SK-N-SH (cell line): ENCODE data around the gene RRP8. TPM values are rescaled to one million over a fixed set of nuclear protein-coding genes. Genes with fewer than 3 reads are reported as not detected.

Source experiments
- CTCF ChIA-PET: fragments of 300-600, 350-600 bp; formaldehyde crosslinking; extraction: SDS; loops from one replicate; lab custom pipeline; 2021; lab: Yijun Ruan, JAX
- POLR2A ChIA-PET: fragments of 350-600 bp; sonication (Branson Sonifier 250); formaldehyde crosslinking; extraction: SDS; loops from one replicate; lab custom pipeline; 2020; ENCODE audit warnings: antibody characterized with exemption, inconsistent platforms; lab: Yijun Ruan, JAX
- DNase-seq: peaks from one replicate; pipeline ENCODE4 v3.0.0; 2012
- H2AFZ ChIP-seq: fragments of 200-600 bp; sonication (generic); 2 replicates; pipeline ENCODE4 v1.8.1; 2016; ENCODE audit warnings: antibody characterized with exemption, mild to moderate bottlenecking, low read depth
- H3F3A ChIP-seq: fragments of 200-600 bp; sonication (generic); replicated peaks from 2 replicates; pipeline ENCODE3; 2016; ENCODE audit warnings: antibody characterized with exemption, mild to moderate bottlenecking; ENCODE audit not compliant: insufficient read depth
- H3K27ac ChIP-seq, 2 experiments: fragments of 200-500 bp in 1 of 2; fragments of 200-600 bp in 1 of 2; sonication (Bioruptor generic) in 1 of 2; sonication (generic), shearing (Covaris generic) in 1 of 2; 2 replicates each; pipeline versions ENCODE4 v1.5.1 to v1.6.1; 2014 to 2016; ENCODE audit warnings: low read depth in 2 of 2, inconsistent platforms in 1 of 2, low read length in 1 of 2, mild to moderate bottlenecking in 1 of 2, mixed read lengths in 1 of 2
- H3K27me3 ChIP-seq: fragments of 200-600 bp; sonication (generic), shearing (Covaris generic); 2 replicates; pipeline ENCODE4 v1.6.1; 2016; ENCODE audit warnings: mixed run types; ENCODE audit not compliant: insufficient read depth
- H3K36me3 ChIP-seq, 2 experiments: fragments of 200-500 bp in 1 of 2; fragments of 200-600 bp in 1 of 2; sonication (Bioruptor generic) in 1 of 2; sonication (generic) in 1 of 2; replicated peaks in 1 of 2; 2 replicates each; pipeline versions ENCODE3 to v1.5.1; 2014 to 2016; ENCODE audit warnings: low read length in 1 of 2, mild to moderate bottlenecking in 1 of 2; ENCODE audit not compliant: insufficient read depth in 2 of 2, control insufficient read depth in 1 of 2
- H3K4me1 ChIP-seq, 2 experiments: fragments of 200-500 bp in 1 of 2; fragments of 200-600 bp in 1 of 2; sonication (Bioruptor generic) in 1 of 2; sonication (generic), shearing (Covaris generic) in 1 of 2; 2 replicates each; pipeline versions ENCODE4 v1.5.1 to v1.6.1; 2014 to 2016; ENCODE audit warnings: low read depth in 1 of 2, low read length in 1 of 2, mixed run types in 1 of 2; ENCODE audit not compliant: insufficient read depth in 2 of 2, control insufficient read depth in 1 of 2
- H3K4me2 ChIP-seq: fragments of 200-600 bp; sonication (generic), shearing (Covaris generic); 2 replicates; pipeline ENCODE4 v1.6.1; 2017; ENCODE audit warnings: mixed run types
- H3K4me3 ChIP-seq, 2 experiments: fragments of 200-500 bp in 1 of 2; fragments of 200-600 bp in 1 of 2; sonication (Bioruptor generic) in 1 of 2; sonication (generic), shearing (Covaris generic) in 1 of 2; 2 replicates each; pipeline versions ENCODE4 v1.5.1 to v1.8.1; 2014 to 2016; ENCODE audit warnings: low read depth in 2 of 2, inconsistent platforms in 1 of 2, low read length in 1 of 2, mild to moderate bottlenecking in 1 of 2, mixed read lengths in 1 of 2, moderate library complexity in 1 of 2
- H3K79me2 ChIP-seq: fragments of 200-600 bp; sonication (generic); 2 replicates; pipeline ENCODE4 v1.8.1; 2017; ENCODE audit warnings: mild to moderate bottlenecking; ENCODE audit not compliant: insufficient read depth
- H3K9ac ChIP-seq: fragments of 200-600 bp; sonication (generic); 2 replicates; pipeline ENCODE4 v1.6.1; 2017; ENCODE audit warnings: mixed run types
- H3K9me2 ChIP-seq: fragments of 200-600 bp; sonication (generic); 2 replicates; pipeline ENCODE4 v1.6.1; 2017; ENCODE audit warnings: mixed run types
- H3K9me3 ChIP-seq: fragments of 200-600 bp; sonication (generic); 2 replicates; pipeline ENCODE4 v1.6.1; 2017; ENCODE audit warnings: mixed run types, mild to moderate bottlenecking, moderate library complexity
- H4K20me1 ChIP-seq: fragments of 200-600 bp; sonication (generic); 2 replicates; pipeline ENCODE4 v1.6.1; 2017; ENCODE audit warnings: mild to moderate bottlenecking, mixed run types; ENCODE audit not compliant: insufficient read depth
- CHD2 ChIP-seq: fragments of 150-350 bp; IDR thresholded peaks from 2 replicates; pipeline ENCODE4 v1.6.1; 2018; ENCODE audit warnings: low read length; ENCODE audit not compliant: partially characterized antibody
- EZH2phosphoT487 ChIP-seq: fragments of 200-600 bp; sonication (generic); IDR thresholded peaks from 2 replicates; pipeline ENCODE4 v1.6.1; 2017; ENCODE audit warnings: low read depth, mixed run types, mild to moderate bottlenecking, antibody characterized with exemption, moderate library complexity, borderline replicate concordance
- FOSL2 ChIP-seq: IDR thresholded peaks from 2 replicates; pipeline ENCODE4 v1.4.0; 2012; ENCODE audit warnings: low read depth, mild to moderate bottlenecking, moderate library complexity, borderline replicate concordance
- FOXM1 ChIP-seq: IDR thresholded peaks from 2 replicates; pipeline ENCODE4 v1.4.0; 2012; ENCODE audit warnings: low read depth, mild to moderate bottlenecking
- JUND ChIP-seq: IDR thresholded peaks from 2 replicates; pipeline ENCODE4 v1.4.0; 2012
- MXI1 ChIP-seq: IDR thresholded peaks from 2 replicates; pipeline ENCODE4 v1.6.1; 2012; ENCODE audit warnings: mild to moderate bottlenecking, low read depth, low read length, improper control_type of control experiment
- POLR2AphosphoS5 ChIP-seq: IDR thresholded peaks from 2 replicates; pipeline ENCODE4 v1.6.1; 2012; ENCODE audit warnings: low read depth, low read length
- RAD21 ChIP-seq: IDR thresholded peaks from 2 replicates; pipeline ENCODE4 v1.6.1; 2012; ENCODE audit warnings: mild to moderate bottlenecking, low read length
- RXRA ChIP-seq: IDR thresholded peaks from 2 replicates; pipeline ENCODE4 v1.4.0; 2012; ENCODE audit warnings: low read depth, mild to moderate bottlenecking, borderline replicate concordance
- SIN3A ChIP-seq: IDR thresholded peaks from 2 replicates; pipeline ENCODE4 v1.6.1; 2012; ENCODE audit warnings: low read depth, mild to moderate bottlenecking, low read length, moderate library complexity, borderline replicate concordance
- SMC3 ChIP-seq: IDR thresholded peaks from 2 replicates; pipeline ENCODE4 v1.6.1; 2012; ENCODE audit warnings: low read depth, low read length, improper control_type of control experiment
- TAF1 ChIP-seq: IDR thresholded peaks from 2 replicates; pipeline ENCODE4 v1.6.1; 2012; ENCODE audit warnings: low read depth, mild to moderate bottlenecking, low read length, moderate library complexity, borderline replicate concordance
- TCF12 ChIP-seq: IDR thresholded peaks from 2 replicates; pipeline ENCODE4 v1.4.0; 2012
- TEAD4 ChIP-seq: IDR thresholded peaks from 2 replicates; pipeline ENCODE4 v1.4.0; 2012; ENCODE audit warnings: mild to moderate bottlenecking, borderline replicate concordance; ENCODE audit not compliant: insufficient read depth
- WGBS: methylation state at CpG from one replicate; pipeline ENCODE4 v1.1.6; 2017; ENCODE audit warnings: low lambda C conversion rate; 5-methylcytosine and 5-hydroxymethylcytosine counted together
- polyA plus RNA-seq, 3 experiments: library from polyadenylated mRNA; depleted of rRNA; stranded (reverse); fragments of >200 nt; gene quantifications; 2 replicates each; pipeline ENCODE4 v1.2.3, GENCODE V29; 2012
- TF ChIP-seq, protein P1 (sequence below): fragments of 150-350 bp; IDR thresholded peaks from 2 replicates; pipeline ENCODE4 v1.6.1; 2017; ENCODE audit warnings: antibody characterized with exemption, low read length, low read depth, borderline replicate concordance
- TF ChIP-seq, protein P2 (sequence below): IDR thresholded peaks from 2 replicates; pipeline ENCODE4 v1.6.1; 2012; ENCODE audit warnings: mild to moderate bottlenecking, low read depth, low read length, moderate library complexity
- TF ChIP-seq, protein P3 (sequence below): IDR thresholded peaks from 2 replicates; pipeline ENCODE4 v1.4.0; 2012; ENCODE audit warnings: low read depth, borderline replicate concordance
- TF ChIP-seq, protein P4 (sequence below): fragments of 200-600 bp; sonication (generic); IDR thresholded peaks from 2 replicates; pipeline ENCODE4 v1.6.1; 2017; ENCODE audit warnings: antibody characterized with exemption, mild to moderate bottlenecking, moderate library complexity

The RRP8 gene
- polyA plus RNA-seq, 1 of the 3 experiments (the other 2 are of a cell fraction), result 7.8 TPM

DNA sequence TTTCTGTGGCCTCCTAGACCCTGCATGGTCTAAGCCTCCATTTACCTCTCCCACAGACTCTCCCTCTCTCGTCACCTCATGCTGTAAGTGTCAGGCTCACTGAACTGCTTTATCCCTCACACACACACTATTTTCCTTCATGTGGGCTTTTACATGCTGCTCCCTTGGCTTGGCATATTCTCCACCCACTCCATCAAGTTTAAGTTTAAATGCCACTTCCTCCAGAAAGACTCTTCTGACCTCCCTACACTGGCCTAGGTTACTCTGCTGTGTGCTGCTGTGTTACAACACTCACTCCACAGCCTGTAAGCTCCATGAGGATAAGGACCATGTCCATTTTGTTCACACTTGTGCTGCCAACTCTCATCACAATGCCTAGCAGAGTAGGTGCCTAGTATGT is 49.7 kb upstream of the RRP8 start (continued):
- TF ChIP-seq, protein P1, sequence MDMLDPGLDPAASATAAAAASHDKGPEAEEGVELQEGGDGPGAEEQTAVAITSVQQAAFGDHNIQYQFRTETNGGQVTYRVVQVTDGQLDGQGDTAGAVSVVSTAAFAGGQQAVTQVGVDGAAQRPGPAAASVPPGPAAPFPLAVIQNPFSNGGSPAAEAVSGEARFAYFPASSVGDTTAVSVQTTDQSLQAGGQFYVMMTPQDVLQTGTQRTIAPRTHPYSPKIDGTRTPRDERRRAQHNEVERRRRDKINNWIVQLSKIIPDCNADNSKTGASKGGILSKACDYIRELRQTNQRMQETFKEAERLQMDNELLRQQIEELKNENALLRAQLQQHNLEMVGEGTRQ, result no peak
- TF ChIP-seq POLR2AphosphoS5, result no peak
- TF ChIP-seq SMC3, result no peak
- TF ChIP-seq TAF1, result no peak
- no peak for TF ChIP-seq EZH2phosphoT487

DNA sequence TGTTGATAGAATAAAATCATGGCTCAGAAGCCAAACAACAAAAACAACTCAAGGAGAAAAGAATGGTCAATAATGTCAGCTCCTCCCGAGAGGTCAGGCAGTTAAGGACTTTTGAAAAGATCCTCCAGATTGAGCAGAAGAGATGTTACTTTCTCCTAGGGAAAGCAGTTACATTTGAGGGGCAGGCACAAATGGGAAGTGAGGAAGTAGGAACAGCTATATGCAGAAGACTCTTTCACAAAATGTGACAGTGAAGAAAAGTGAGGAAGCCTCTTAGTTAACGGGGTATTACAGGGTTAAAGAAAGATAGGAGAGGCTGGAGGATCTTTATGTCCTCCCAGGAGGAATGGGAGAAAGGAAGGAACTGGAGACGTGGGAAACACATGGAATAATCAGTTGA is 48.8 kb upstream of the RRP8 start:
- no peak overlapping the region for H3K4me2 ChIP-seq
- CTCF ChIA-PET, result interaction anchor here (1.5 kb wide), 1 partner anchor 31 kb away, joined by 4 read pairs; the partner anchor contains the start of gene MRPL17
- POLR2A ChIA-PET, result interaction anchor here (0.9 kb wide), 1 partner anchor 44 kb away, joined by 3 read pairs; no protein-coding TSS in a partner anchor
- no peak for DNase-seq
- no peak overlapping the region for H3K4me3 ChIP-seq
- TF ChIP-seq SIN3A (no peak), TCF12 (no peak)
- no peaks in the 10 kb centered on the region for H3K9me2 ChIP-seq
- no peaks in the 10 kb centered on the region for H4K20me1 ChIP-seq
- no peaks in the 10 kb centered on the region for H3K36me3 ChIP-seq
- no peaks in the 10 kb centered on the region for H3K79me2 ChIP-seq
- H3K4me1 ChIP-seq, result peaks cover 0 to 47% of the 10 kb centered on the region in 2 experiments; a peak in 1 of 4 replicates
- H3K9me3 ChIP-seq, result no peaks in the 10 kb centered on the region
- no peak overlapping the region for H2AFZ ChIP-seq
- WGBS, result 84% methylated on average over 3 of the region's 3 CpGs
- H3K9ac ChIP-seq, result no peak overlapping the region
- H3F3A ChIP-seq, result peaks cover under 1% of the 10 kb centered on the region
- no peak overlapping the region for H3K27ac ChIP-seq
- no peaks in the 10 kb centered on the region for H3K27me3 ChIP-seq

DNA sequence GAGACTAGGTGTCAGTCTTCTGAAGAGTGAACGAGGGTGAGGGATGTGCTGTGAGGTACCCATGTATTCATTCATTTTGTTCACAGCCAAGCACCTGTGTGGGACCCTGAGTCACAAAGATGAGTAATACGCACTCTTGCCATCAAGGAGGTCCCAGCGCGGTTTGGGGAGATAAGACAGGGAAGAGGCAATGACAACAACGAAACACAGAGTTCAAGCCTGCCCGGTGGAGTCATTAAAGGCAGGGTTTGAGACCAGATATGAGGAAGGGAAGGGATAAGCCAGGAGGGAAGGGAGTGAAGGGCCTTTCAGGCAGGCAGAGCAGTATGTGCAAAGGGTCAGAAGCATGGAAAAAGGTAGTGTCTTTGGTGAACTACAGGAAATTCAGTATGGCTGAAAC is 47.6 kb upstream of the RRP8 start:
- ChIA-PET CTCF (interaction anchor here (0.7 to 3.6 kb wide), 2 partner anchors 38 to 55 kb away, joined by 3 to 13 read pairs; no protein-coding TSS in a partner anchor), POLR2A (no interaction called here)
- no peaks in the 10 kb centered on the region for H3K36me3 ChIP-seq
- no peaks in the 10 kb centered on the region for H3F3A ChIP-seq
- H4K20me1 ChIP-seq, result no peaks in the 10 kb centered on the region
- no peak overlapping the region for H2AFZ ChIP-seq
- no peak overlapping the region for H3K27ac ChIP-seq
- H3K9ac ChIP-seq, result no peak overlapping the region
- peaks cover 6 to 56% of the 10 kb centered on the region in 2 experiments; a peak in 2 of 4 replicates for H3K4me1 ChIP-seq
- 74% methylated on average over 6 of the region's 6 CpGs for WGBS
- no peaks in the 10 kb centered on the region for H3K79me2 ChIP-seq
- no peak overlapping the region for H3K4me3 ChIP-seq
- no peaks in the 10 kb centered on the region for H3K9me3 ChIP-seq
- H3K9me2 ChIP-seq, result no peaks in the 10 kb centered on the region
- H3K27me3 ChIP-seq, result no peaks in the 10 kb centered on the region
- no peak overlapping the region for H3K4me2 ChIP-seq
- no peak for DNase-seq
- TF ChIP-seq CHD2 (no peak), TEAD4 (no peak), MXI1 (no peak), FOSL2 (no peak), POLR2AphosphoS5 (no peak), RAD21 (no peak), SIN3A (no peak), FOXM1 (no peak), JUND (no peak), RXRA (no peak)
- TF ChIP-seq, protein P2, sequence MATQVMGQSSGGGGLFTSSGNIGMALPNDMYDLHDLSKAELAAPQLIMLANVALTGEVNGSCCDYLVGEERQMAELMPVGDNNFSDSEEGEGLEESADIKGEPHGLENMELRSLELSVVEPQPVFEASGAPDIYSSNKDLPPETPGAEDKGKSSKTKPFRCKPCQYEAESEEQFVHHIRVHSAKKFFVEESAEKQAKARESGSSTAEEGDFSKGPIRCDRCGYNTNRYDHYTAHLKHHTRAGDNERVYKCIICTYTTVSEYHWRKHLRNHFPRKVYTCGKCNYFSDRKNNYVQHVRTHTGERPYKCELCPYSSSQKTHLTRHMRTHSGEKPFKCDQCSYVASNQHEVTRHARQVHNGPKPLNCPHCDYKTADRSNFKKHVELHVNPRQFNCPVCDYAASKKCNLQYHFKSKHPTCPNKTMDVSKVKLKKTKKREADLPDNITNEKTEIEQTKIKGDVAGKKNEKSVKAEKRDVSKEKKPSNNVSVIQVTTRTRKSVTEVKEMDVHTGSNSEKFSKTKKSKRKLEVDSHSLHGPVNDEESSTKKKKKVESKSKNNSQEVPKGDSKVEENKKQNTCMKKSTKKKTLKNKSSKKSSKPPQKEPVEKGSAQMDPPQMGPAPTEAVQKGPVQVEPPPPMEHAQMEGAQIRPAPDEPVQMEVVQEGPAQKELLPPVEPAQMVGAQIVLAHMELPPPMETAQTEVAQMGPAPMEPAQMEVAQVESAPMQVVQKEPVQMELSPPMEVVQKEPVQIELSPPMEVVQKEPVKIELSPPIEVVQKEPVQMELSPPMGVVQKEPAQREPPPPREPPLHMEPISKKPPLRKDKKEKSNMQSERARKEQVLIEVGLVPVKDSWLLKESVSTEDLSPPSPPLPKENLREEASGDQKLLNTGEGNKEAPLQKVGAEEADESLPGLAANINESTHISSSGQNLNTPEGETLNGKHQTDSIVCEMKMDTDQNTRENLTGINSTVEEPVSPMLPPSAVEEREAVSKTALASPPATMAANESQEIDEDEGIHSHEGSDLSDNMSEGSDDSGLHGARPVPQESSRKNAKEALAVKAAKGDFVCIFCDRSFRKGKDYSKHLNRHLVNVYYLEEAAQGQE, result no peak
- TF ChIP-seq, protein P3, sequence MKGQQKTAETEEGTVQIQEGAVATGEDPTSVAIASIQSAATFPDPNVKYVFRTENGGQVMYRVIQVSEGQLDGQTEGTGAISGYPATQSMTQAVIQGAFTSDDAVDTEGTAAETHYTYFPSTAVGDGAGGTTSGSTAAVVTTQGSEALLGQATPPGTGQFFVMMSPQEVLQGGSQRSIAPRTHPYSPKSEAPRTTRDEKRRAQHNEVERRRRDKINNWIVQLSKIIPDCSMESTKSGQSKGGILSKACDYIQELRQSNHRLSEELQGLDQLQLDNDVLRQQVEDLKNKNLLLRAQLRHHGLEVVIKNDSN, result no peak
- TF ChIP-seq, protein P4, sequence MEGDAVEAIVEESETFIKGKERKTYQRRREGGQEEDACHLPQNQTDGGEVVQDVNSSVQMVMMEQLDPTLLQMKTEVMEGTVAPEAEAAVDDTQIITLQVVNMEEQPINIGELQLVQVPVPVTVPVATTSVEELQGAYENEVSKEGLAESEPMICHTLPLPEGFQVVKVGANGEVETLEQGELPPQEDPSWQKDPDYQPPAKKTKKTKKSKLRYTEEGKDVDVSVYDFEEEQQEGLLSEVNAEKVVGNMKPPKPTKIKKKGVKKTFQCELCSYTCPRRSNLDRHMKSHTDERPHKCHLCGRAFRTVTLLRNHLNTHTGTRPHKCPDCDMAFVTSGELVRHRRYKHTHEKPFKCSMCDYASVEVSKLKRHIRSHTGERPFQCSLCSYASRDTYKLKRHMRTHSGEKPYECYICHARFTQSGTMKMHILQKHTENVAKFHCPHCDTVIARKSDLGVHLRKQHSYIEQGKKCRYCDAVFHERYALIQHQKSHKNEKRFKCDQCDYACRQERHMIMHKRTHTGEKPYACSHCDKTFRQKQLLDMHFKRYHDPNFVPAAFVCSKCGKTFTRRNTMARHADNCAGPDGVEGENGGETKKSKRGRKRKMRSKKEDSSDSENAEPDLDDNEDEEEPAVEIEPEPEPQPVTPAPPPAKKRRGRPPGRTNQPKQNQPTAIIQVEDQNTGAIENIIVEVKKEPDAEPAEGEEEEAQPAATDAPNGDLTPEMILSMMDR, result no peak
